K562 (cell line): ENCODE results near the gene TBL1X. TPM values are rescaled to one million over a fixed set of nuclear protein-coding genes. Genes with fewer than 3 reads are reported as not detected.
A peak's percentile ranks its signal among the peaks of the same experiment; 100 is the strongest.
"Not testable (repeated sequence)": the region's sequence is repeated elsewhere in the genome, so short reads cannot be mapped to it uniquely, and the experiment has no call there.

Source experiments
- ATAC-seq: fragments of 200-7000 bp; cut with Tn5 transposase; 3 replicates; pipeline ENCODE4 v1.9.1; 2020; ENCODE audit warnings: moderate library complexity
- BruUV-seq: library from RNA; stranded (reverse); fragments of 400-500 nt; replicated peaks from 2 replicates; lab custom pipeline; 2021; lab: Mats Ljungman, UMichigan
- CTCF ChIA-PET: fragments of 300-600 bp; formaldehyde crosslinking; extraction: SDS; loops from one replicate; lab custom pipeline; 2021; ENCODE audit warnings: low intra/inter-chr PET ratio; lab: Yijun Ruan, JAX
- POLR2A ChIA-PET: fragments of 300-600, 350-650 bp; sonication (Branson Sonifier 250); formaldehyde crosslinking; extraction: SDS; loops from one replicate; lab custom pipeline; 2021; ENCODE audit warnings: antibody characterized with exemption, inconsistent platforms; lab: Yijun Ruan, JAX
- DNase-seq, 4 experiments: peaks; one replicate each; pipeline versions ENCODE4 v3.0.0 to v3.0.0-alpha.2; 2011 to 2018; ENCODE audit warnings: low spot score in 3 of 4, mixed read lengths in 3 of 4; ENCODE audit errors: extremely low read depth in 1 of 4
- FAIRE-seq: peaks from 2 replicates; lab custom pipeline; 2011; peaks lifted over from hg19 to GRCh38; lab: Jason Lieb, UNC
- H2AFZ ChIP-seq: 2 replicates; pipeline ENCODE4 v1.6.0; 2011; ENCODE audit warnings: low read depth, low read length, control low read depth, inconsistent platforms
- H3K27ac ChIP-seq: fragments of 200-600 bp; 3 replicates; pipeline ENCODE4 v1.8.0; 2011; ENCODE audit warnings: low read depth, mild to moderate bottlenecking, control low read depth, inconsistent platforms, low read length, moderate library complexity, mixed read lengths; ENCODE audit errors: extremely low read depth
- H3K27me3 ChIP-seq, 2 experiments: fragments of 300-600 bp in 1 of 2; 2 replicates in 1 of 2; 3 replicates in 1 of 2; pipeline versions ENCODE4 v1.6.0 to v1.8.0; 2011; ENCODE audit warnings: inconsistent platforms in 2 of 2, low read length in 2 of 2, mild to moderate bottlenecking in 1 of 2, mixed read lengths in 1 of 2, moderate library complexity in 1 of 2; ENCODE audit not compliant: control insufficient read depth in 2 of 2, insufficient read depth in 2 of 2
- H3K36me3 ChIP-seq: fragments of 300-600 bp; 3 replicates; pipeline ENCODE4 v1.8.0; 2011; ENCODE audit warnings: mild to moderate bottlenecking, low read length, inconsistent platforms; ENCODE audit not compliant: control insufficient read depth, insufficient read depth
- H3K4me1 ChIP-seq, 2 experiments: fragments of 200-600 bp in 1 of 2; replicated peaks in 1 of 2; 2 replicates in 1 of 2; 3 replicates in 1 of 2; pipeline versions ENCODE4 v1.5.1 to v1.8.0; 2011; ENCODE audit warnings: inconsistent platforms in 2 of 2, low read length in 2 of 2, mild to moderate bottlenecking in 1 of 2, mixed read lengths in 1 of 2, moderate library complexity in 1 of 2; ENCODE audit not compliant: control insufficient read depth in 2 of 2, insufficient read depth in 2 of 2
- H3K4me2 ChIP-seq: 2 replicates; pipeline ENCODE4 v1.6.1; 2011; ENCODE audit warnings: low read length, control low read depth, inconsistent platforms, mixed read lengths; ENCODE audit not compliant: insufficient read depth
- H3K4me3 ChIP-seq: fragments of 200-600 bp; sonication (generic), shearing (Covaris generic); 2 replicates; pipeline ENCODE4 v1.5.1; 2016; ENCODE audit warnings: control low read depth, inconsistent platforms
- H3K79me2 ChIP-seq: fragments of 200-600 bp; 3 replicates; pipeline ENCODE4 v1.8.0; 2011; ENCODE audit warnings: low read length, inconsistent platforms; ENCODE audit not compliant: control insufficient read depth, insufficient read depth
- H3K9ac ChIP-seq, 2 experiments: 2 replicates each; pipeline versions ENCODE4 v1.6.0 to v1.6.1; 2011; ENCODE audit warnings: low read depth in 2 of 2, low read length in 2 of 2, control low read depth in 1 of 2, inconsistent platforms in 1 of 2, mild to moderate bottlenecking in 1 of 2, mixed read lengths in 1 of 2; ENCODE audit not compliant: insufficient read depth in 1 of 2
- H3K9me1 ChIP-seq: one replicate; pipeline ENCODE4 v1.6.0; 2011; ENCODE audit warnings: inconsistent platforms, mild to moderate bottlenecking, low read length, moderate library complexity; ENCODE audit not compliant: control insufficient read depth, insufficient read depth
- H3K9me3 ChIP-seq: replicated peaks from 2 replicates; pipeline ENCODE4 v1.5.1; 2011; ENCODE audit warnings: low read depth, low read length, inconsistent platforms; ENCODE audit not compliant: control insufficient read depth, insufficient read depth
- H4K20me1 ChIP-seq: replicated peaks from 2 replicates; pipeline ENCODE4 v1.6.1; 2011; ENCODE audit warnings: low read length, inconsistent platforms, mixed read lengths; ENCODE audit not compliant: control insufficient read depth, insufficient read depth
- CBX3 ChIP-seq, 2 experiments: IDR thresholded peaks; 1 replicate in 1 of 2; 2 replicates in 1 of 2; pipeline ENCODE4 v1.6.1; 2012; ENCODE audit warnings: inconsistent platforms in 2 of 2, low read length in 2 of 2, borderline replicate concordance in 1 of 2, control low read depth in 1 of 2
- CHD2 ChIP-seq: IDR thresholded peaks from 2 replicates; pipeline ENCODE4 v1.6.1; 2011; ENCODE audit warnings: low read depth, low read length
- FOXJ2 ChIP-seq: fragments of 200-800 bp; sonication (Bioruptor generic); IDR thresholded peaks from 2 replicates; pipeline ENCODE4 v1.6.1; 2016; ENCODE audit warnings: missing genetic modification characterization, missing compliant biosample characterization
- FOXJ3 ChIP-seq: sonication (generic); formaldehyde crosslinking; IDR thresholded peaks from 2 replicates; pipeline ENCODE4 v1.4.0; 2020; ENCODE audit warnings: mild to moderate bottlenecking, missing genetic modification reagents
- HDGF ChIP-seq: fragments of 450-650 bp; IDR thresholded peaks from 2 replicates; pipeline ENCODE4 v1.6.1; 2016
- KAT7 ChIP-seq: sonication (generic); formaldehyde crosslinking; IDR thresholded peaks from 2 replicates; pipeline ENCODE4 v1.8.0; 2022; ENCODE audit warnings: missing genetic modification reagents, mild to moderate bottlenecking, borderline replicate concordance
- NKRF ChIP-seq: fragments of 450-650 bp; IDR thresholded peaks from 2 replicates; pipeline ENCODE4 v1.6.1; 2016; ENCODE audit warnings: borderline replicate concordance
- RBM25 ChIP-seq: fragments of 200-400 bp; formaldehyde crosslinking; IDR thresholded peaks from 2 replicates; pipeline ENCODE4 v1.6.1; 2018; ENCODE audit warnings: low read length, low read depth, moderate library complexity; ENCODE audit not compliant: severe bottlenecking
- XRCC4 ChIP-seq: IDR thresholded peaks from one replicate; pipeline ENCODE4 v1.6.1; 2011; ENCODE audit not compliant: insufficient read depth, insufficient read length; ENCODE audit errors: extremely low read depth
- ZNF124 ChIP-seq: sonication (generic); formaldehyde crosslinking; IDR thresholded peaks from 2 replicates; pipeline ENCODE4 v1.8.1; 2022; ENCODE audit warnings: missing genetic modification reagents
- ZNF134 ChIP-seq: fragments of 250-450 bp; sonication (Bioruptor Pico); conservative IDR thresholded peaks from 2 replicates; pipeline ENCODE4 v1.4.0; 2020
- WGBS: fragments of 100-300 bp; shearing (Covaris generic); methylation state at CpG from one replicate; pipeline ENCODE4 v1.1.6; 2016; ENCODE audit warnings: low coverage, mixed read lengths; ENCODE audit not compliant: insufficient coverage; ENCODE audit errors: missing lambda C conversion rate; 5-methylcytosine and 5-hydroxymethylcytosine counted together
- in situ Hi-C: fragments of 300-500 bp; cut with MboI; formaldehyde crosslinking; loops from 4 replicates; pipeline ENCODE4 v1.15.0; 2018; ENCODE audit warnings: inconsistent platforms, mixed read lengths
- intact Hi-C: fragments of 100-400 bp; cut with micrococcal nuclease; formaldehyde crosslinking; loops from 2 replicates; pipeline ENCODE4 v1.14.2; 2022
- polyA plus RNA-seq, 8 experiments: library from polyadenylated mRNA; depleted of rRNA in 4 of 8; stranded (reverse) in 5 of 8; unstranded in 3 of 8; fragments of >200 nt; fragmentation: Nextera tagmentation in 2 of 8; fragmentation: Illumina TruSeq in 1 of 8; extraction: Ambion mirVana in 2 of 8; extraction: Trizol in 1 of 8; gene quantifications; 2 replicates each; pipeline versions ENCODE4 v1.2.1 to v1.2.3, GENCODE V29; 2011 to 2014; ENCODE audit warnings: inconsistent platforms in 1 of 8, missing spikeins in 1 of 8
- total RNA-seq, 7 experiments: library from RNA; depleted of rRNA in 6 of 7; stranded (reverse); fragments of >200 nt in 6 of 7; fragmentation: Illumina TruSeq in 2 of 7; extraction: Trizol in 2 of 7; gene quantifications; 2 replicates each; pipeline versions ENCODE4 v1.2.1 to v1.2.3, GENCODE V29; 2011 to 2021; ENCODE audit warnings: low replicate concordance in 1 of 7

Gene TBL1X
- total and polyA plus RNA-seq, 9 of the 15 experiments (the other 6 are each of a cell fraction or from before 2014, with no cell fraction given) = 6.0 to 49.6 (median 19.7) TPM

GRCh38 chrX:9434051-9434550, 30.8 kb upstream of the TBL1X start:
- BruUV-seq = no TSS peak
- DNase-seq (no peak), ATAC-seq (no peak), FAIRE-seq (no peak)
- POLR2A ChIA-PET = interaction anchor here (0.8 kb wide), 1 partner anchor 10 kb away, joined by 4 read pairs; no protein-coding TSS in a partner anchor
- Histone ChIP-seq H3K9me3 (no peaks in the 10 kb centered on the region), H3K27me3 (no peaks in the 10 kb centered on the region), H3K27ac (no peak overlapping the region), H4K20me1 (no peaks in the 10 kb centered on the region), H3K9ac (no peak overlapping the region), H3K4me3 (no peak overlapping the region), H3K4me2 (no peak overlapping the region), H3K79me2 (no peaks in the 10 kb centered on the region), H2AFZ (no peak overlapping the region), H3K9me1 (no peaks in the 10 kb centered on the region), H3K4me1 (peaks cover 0 to 3% of the 10 kb centered on the region in 2 experiments; a peak in 3 of 5 replicates), H3K36me3 (no peaks in the 10 kb centered on the region)
- CTCF ChIA-PET = no interaction called here
- intact Hi-C loops (no loop called here), in situ Hi-C loops (no loop called here)
- TF ChIP-seq ZNF134 (CRISPR knock-in tag) (peak; percentile 93), KAT7 (CRISPR knock-in tag) (no peak), HDGF (no peak), RBM25 (peak; percentile 6), CHD2 (no peak), FOXJ3 (CRISPR knock-in tag) (no peak), NKRF (no peak), XRCC4 (no peak), FOXJ2 (no peak), ZNF124 (CRISPR knock-in tag) (no peak), CBX3 (IDR thresholded peaks at IDR 0.05; ENCODE audit: borderline replicate concordance in 1 of 2, low read length in 2 of 2) (no peak)
- WGBS = 51% methylated on average over 3 of the region's 3 CpGs

- H3K9me1 ChIP-seq, H3K4me2 ChIP-seq, in situ Hi-C loops, H4K20me1 ChIP-seq, ATAC-seq, DNase-seq, CTCF ChIA-PET, FAIRE-seq, H3K79me2 ChIP-seq, H3K36me3 ChIP-seq, H3K4me3 ChIP-seq, H2AFZ ChIP-seq, H3K4me1 ChIP-seq, BruUV-seq, H3K27me3 ChIP-seq, H3K9ac ChIP-seq, intact Hi-C loops, H3K9me3 ChIP-seq, POLR2A ChIA-PET, H3K27ac ChIP-seq: not testable (repeated sequence)
- WGBS = 58% methylated on average over 2 of the region's 2 CpGs
Measured at GRCh38 chrX:9435086-9435485, 29.8 kb upstream of the TBL1X start.
